HG03432 (cell line): ENCODE data around the gene SFXN2.
A peak's percentile ranks its signal among the peaks of the same experiment; 100 is the strongest.
"Not testable (repeated sequence)": the region's sequence is repeated elsewhere in the genome, so short reads cannot be mapped to it uniquely, and the experiment has no call there.

Experiments used
- ATAC-seq: cut with Tn5 transposase; IDR thresholded peaks from one replicate; pipeline ENCODE4 v1.9.1; 2021; ENCODE audit warnings: mild to moderate bottlenecking, moderate library complexity; ENCODE audit not compliant: unreplicated experiment

SFXN2 gene

DNA sequence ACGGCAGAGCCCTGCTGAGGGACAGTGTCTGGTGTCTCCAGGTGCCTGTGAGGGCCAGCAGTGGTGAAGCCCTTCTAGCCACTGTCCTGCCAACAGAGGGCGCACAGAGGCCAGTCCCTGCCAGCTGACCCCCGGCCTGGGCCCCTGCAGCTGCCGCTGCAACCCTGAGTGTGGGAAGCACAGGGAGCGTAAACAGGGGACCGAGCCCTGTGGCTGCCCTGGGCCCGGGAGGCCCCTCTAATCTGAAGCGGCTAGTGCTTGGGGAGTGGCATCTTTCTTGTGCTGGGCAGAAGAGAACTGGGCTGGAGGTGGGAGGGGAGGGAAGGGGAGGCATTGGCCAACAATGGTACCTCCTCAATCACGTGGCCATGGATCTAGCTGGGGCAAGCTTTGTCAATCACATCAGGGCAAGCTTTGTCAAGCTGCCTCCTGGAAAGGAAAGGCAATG, 35.6 kb upstream of the SFXN2 start:
- no peak for ATAC-seq

DNA sequence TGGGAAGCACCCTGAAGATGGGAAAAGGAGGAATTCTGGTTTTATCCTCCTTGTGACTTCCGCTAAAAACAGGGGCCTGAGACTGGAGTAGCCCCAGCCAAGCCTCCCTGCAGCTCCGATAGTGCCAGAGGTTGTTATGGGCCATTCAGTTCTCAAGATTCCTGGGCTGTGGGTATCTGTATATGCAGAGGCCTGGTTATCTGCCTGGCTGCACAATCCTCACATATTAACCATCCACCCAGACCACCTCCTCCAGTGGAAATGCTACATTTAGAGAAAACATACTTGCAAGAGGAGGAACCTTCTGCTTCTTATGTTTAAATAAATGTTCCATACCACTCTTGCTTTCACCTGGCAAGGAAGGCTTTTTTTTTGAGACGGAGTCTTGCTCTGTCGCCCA, 34.8 kb upstream of the SFXN2 start:
- no peak for ATAC-seq

DNA sequence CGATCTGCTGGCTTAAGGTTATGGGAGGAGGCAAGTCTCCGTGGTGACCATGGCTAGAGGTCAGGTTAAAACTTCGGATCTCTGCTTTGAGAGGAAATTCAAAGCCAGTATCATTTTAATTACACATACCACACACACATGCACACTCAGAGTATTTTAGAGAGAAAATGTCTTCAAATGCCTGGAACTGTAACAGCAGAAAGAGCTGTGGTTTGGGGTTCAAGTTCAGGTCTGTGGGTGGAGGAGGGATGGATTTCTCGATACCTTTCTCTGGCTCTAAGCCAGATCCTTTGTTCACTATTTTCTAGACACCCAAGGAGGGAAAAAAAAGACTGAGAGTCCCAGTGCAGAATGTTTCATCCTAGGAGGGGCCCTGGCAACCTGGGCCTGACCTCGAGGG, 32.7 kb upstream of the SFXN2 start:
- no peak for ATAC-seq

DNA sequence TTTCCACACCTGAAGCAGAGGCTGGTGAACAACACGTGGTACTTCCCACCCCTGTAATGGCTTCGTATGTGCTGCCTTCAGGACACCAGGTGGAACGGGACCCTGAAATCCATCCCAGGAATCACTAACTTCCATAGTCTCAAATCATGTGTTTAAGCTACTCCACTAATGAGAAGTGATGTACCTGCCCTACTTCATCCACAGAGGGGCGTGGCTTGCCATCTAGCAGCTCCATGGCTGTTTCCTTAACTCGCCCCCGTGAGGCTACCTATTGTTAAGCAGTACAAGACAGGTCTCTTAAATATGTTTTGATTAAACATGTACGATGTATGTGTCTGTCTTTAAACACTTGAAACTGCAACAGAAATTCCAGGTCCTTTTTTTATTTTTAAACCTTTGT, 32.0 kb upstream of the SFXN2 start:
- ATAC-seq = no peak

DNA sequence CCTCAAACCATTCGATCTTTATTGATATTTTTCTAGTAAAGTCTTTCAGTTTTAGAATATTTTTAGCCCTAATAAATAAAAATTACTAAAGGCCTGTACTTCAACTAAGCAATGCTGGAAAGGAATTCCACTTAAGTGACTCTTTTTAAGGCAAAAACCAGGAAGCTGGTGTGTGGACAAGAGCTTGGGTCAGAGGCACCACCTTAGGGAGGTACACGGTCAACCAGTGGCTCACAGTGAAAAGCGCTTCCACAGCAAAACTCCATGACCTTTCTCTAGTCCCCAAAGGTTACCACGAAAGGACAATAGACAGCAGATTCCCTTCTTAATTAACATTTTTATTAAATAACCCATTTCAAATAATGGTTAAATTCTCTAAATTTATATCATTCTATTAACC, 31.5 kb upstream of the SFXN2 start:
- ATAC-seq = no peak

DNA sequence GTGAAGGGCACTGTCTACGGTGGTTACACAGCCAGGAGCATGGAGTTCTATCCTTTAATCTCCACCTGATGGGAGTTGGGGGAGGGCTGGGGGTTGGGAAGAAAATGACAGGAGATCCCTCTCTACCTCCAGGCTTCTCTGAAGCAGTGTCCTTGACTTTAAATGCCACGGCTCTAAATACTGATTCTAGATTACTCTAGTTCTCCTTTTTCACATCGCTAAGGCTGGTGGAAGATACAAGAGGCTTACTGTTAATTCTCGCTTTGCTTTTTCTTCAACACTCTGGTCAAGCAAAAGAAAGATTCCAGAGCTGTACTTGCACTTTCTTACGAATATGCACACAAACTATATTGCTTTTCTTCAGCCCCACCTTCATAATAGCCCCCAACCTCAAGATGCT, 30.7 kb upstream of the SFXN2 start:
- no peak for ATAC-seq

DNA sequence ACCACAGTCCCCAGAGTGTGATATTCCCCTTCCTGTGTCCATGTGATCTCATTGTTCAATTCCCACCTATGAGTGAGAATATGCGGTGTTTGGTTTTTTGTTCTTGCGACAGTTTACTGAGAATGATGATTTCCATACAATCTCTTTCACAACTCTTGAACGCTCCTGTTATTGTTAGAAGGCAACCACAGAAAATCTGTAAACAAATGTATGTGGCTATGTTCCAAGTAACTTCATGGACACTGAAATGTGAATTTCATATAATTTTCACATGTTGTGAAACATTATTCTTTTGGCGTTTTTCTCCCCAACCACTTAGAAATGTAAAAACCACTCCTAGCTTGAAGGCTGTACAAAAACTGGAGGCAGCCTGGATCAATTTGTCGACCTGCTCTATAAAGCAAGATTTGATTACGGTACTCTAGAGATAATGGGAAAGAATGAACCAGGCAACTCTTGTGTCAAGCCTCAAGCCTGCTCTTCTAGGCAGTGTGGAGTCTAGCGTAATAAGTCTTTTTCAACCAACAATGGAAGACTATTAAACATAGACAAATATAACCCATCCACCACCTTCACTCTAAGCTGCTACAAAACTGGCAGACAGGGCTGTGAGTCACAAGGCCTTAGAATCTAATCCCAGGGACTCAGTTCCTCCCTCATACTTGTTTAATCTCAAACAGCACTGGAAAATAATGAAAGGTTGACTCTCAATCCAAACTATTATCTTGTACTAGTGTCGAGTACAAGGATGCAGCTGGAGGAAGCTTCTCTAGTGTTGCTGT, 23.0 kb upstream of the SFXN2 start:
- no peak for ATAC-seq

DNA sequence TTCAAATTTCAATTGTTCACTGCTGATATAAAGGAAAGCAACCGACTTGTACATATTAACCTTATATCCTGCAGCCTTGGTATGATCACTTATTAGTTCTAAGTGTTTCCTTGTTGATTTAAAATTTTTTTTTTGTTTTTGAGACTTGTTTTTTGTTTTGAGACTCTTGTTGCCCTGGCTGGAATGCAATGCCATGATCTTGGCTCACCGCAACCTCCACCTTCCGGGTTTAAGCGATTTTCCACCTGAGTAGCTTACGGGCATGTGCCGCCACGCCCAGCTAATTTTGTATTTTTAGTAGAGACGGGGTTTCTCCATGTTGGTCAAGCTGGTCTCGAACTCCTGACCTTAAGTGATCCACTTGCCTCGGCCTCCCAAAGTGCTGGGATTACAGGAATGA, 19.0 kb upstream of the SFXN2 start:
- ATAC-seq = not testable (repeated sequence)

DNA sequence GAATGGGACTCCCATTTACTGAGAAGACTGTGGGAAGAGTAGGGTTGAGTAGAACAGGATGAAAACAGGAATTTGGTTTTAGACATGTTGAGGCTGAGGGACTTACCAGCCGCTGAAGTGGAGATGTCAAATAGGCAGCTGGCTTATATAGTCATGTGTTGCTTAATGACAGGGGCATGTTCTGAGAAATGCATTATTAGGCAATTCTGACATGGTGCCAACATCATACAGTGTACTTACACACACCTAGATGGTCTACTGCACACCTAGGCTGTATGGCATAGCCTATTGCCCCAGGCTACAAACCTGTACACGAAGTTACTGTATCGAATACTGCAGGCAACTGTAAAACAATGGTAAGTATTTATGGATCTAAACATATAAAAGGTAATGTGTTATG, 17.7 kb upstream of the SFXN2 start:
- ATAC-seq = no peak

DNA sequence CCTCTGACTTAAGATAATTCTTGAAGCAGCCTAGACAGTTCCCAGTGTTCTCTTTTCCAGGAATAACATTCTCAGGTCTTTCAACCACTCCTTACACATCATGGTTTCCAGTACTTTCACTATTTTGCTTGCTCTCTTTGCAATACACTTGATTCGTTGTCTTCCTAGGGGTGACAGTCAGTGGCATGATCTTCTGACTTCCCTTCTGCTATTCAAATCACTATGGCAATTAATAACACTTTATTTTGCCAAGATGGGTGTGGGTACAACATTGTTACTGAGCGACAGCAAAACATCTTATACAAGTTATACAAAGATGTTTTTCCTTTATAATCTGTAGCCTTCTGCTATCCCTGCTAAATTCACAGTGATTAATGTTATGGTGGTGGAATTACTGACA, 15.5 kb upstream of the SFXN2 start:
- no peak for ATAC-seq

DNA sequence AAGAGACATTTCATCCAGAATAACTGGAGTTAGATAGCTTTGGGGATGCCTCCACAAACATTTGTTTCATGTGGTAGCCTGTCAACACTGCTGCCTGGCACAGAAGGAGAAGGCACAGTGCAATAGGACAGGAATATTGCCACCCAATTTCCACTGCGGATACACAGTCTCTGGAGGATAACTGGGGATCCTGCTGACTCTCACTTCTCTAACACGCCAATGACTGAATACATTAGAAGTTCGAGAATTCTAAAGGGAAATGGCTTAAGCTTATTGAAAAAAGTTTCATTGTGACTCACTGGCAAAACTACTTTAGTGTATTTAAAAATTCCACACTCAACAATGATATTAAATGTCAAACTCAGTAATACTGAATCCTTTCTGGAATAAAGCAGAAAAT, 13.2 kb upstream of the SFXN2 start:
- no peak for ATAC-seq

DNA sequence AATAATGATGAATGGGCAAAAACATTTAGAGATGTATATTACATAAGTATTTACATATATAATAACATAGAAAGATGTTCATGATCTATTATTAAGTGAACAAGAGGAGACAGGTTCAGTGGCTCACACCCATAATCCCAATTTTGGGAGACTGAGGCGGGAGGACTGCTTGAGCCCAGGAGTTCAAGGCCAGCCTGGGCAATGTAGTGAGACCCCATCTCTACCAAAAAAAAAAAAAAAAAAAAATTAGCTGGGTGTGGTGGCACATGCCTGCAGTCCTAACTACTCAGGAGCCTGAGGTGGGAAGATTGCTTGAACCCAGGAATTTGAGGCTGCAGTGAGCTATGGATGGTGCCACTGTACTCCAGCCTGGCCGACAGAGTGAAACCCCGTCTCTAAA, 12.6 kb upstream of the SFXN2 start:
- no peak for ATAC-seq

DNA sequence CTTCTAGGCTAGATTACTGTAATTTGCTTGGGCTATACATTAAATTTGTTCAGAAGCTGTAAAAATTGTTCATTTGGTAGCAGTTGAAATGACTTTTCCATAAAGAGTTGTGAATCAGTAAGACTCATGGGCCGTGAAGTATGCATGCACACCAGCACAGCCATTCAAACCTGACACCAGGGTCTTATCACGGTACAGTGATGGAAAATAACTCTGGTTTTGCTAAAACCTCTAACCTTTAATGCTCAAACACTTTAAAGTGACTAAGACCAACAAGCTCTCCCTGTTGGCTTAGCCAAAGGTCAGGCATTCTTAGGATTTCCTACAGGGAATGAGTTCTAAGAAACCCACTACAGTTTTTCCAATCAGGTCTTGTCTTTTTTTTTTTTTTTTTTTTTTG, 11.7 kb upstream of the SFXN2 start:
- no peak for ATAC-seq

DNA sequence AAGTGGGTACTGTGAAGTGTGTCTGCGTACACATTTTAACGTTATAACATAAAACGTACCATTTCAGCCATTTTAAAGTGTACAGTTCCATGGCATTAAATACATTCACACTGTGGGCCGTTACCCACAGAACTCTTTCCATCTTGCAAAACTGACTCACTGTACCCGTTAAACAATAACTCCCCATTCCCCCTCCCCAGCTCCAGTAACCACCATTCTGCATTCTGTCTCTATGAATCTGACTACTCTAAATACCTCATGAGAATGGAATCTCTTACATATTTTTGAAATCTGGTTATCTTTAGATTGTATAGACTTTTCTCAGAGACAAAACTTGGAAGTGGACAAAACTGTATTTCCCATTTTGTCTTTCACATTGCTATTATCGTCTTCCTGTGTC, 9.5 kb upstream of the SFXN2 start:
- no peak for ATAC-seq

DNA sequence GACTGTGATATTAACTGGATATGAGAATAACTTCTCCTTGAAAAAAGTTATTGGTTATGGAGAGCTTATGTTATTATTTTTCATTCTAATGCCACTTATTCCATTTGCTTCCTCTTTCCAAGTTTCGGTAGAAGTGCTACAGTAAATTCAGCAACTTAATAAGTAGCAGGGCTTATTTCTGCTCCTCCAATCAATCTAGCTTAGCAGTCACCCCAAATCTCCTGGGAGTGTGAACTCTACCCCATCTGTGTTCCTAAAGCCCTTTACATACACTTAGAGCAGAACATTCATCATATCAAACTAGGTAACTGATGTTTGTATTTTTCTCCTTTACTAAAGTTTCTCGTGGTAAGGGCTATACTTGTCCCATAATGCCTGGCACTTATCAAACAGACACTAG, 8.9 kb upstream of the SFXN2 start:
- ATAC-seq = no peak

DNA sequence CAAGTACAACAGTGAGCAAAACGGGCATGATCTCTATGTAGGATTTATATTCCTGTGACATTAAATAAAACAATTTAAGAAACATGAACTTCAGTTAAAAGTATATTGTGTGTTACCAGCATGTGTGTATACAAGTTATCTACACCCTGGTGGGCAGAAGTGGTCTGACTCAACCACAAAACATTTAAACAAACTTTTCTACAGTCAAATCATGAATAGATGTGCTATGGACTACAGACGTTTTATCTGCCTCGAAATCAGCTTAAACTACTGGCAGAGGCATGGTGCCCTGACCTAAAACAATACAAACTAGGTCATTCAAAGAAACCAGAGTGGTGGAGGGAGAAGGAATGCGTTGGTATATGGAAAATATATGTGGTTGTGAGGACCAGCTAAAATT, 3.8 kb upstream of the SFXN2 start:
- no peak for ATAC-seq

DNA sequence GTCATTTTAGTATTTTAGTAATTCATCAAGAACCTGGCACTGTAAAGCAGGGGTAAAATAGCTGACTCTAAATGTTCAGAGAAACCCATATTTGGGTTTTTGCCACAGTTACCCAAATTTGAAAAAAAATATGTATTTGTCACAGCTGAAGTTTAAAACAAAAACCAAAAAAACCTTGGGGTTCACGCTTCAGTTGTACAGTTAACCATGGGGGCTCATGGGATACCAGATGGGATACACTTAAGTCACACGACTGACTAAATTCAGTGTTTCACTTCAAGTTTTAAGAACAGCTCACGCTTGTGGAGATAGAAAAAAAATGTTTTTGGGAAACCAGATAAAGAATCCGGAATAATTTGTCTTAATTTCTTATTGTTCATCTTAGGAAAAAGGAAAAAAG, 2.3 kb upstream of the SFXN2 start:
- no peak for ATAC-seq

DNA sequence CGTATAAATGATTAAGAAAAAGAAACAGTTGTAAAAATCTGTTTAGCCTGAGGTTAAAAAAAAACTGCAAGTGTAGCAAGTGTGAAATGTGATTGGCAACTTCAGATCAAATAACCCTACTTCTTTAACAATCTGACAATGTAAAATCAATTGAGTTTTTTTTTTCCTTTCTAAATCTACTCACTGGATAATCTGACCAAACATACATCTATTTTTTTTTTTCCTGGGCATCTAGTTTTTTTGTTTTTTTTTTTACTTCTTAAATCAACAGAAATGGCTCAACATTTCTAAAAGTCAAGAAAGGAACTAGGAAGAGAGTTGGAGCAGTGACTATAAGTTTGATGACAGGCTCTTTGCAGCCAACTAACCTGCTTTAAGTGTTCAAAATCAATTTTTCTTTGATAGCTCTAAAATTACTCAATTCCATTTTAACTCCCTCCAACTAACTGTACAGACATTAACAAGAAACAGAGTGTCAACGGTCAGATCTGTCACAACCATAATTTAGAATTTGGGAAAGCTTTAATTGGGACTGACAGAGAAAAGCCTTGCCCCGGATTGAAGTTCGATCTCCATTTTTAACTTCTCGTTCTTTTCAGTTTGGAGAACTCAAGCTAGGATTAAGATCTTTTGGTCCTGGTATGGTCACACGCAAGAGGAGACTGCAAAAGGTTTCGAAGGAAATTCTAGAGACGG, 1.4 kb upstream of the SFXN2 start:
- ATAC-seq = no peak

DNA sequence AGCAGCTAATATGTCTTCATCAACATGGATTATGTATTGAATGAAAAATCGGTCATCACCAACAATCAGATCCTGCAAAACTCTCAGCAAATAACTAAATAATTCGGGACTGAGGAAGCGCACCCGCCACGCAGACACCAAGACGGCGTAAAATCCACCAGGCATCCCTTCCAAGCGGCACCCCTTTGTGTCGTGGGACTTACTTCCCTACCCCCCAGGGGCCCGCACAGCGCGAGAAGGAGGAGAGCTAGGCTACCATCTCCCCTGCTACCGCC, 960 bp upstream of the SFXN2 start:
- no peak for ATAC-seq

DNA sequence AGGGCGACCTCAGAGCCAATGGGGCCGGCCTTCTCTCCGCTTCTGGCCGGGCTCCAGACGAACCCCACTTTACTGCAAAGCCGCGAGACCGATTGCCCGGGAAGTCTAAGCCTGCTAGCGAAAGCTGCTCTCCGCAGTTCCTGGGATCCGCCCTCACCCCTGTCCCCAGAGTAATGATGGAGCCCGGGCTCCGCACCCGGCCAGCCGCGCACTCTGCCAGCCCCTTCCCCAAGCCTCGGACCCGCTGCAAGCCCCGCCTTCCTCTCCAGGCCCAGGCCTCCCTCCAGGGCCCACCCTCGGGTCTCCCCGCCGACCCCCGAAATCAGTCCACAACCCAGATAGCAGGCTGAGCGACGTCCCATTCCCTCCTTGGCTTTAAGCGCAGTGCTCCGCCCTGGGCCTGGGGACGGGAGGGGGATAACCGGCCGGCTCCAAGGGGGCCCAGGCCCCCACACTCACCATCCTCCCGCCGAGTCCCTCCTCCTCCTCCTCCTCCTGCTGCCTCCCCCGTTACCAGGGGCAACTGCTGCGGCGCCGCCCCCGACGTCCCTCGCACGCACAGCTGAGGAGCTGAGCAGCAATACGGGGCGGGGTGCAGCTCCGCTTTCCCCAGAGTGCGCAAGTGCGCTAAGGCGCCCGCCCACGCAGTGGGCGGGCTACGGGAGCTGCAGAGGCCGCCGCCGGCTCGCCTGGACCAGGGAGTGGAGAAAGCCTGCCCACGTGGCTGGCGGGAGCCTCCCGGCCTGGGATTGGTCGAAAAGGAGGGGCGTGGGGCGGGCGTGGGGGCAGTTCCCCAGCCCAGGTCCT, 419 bp upstream of the SFXN2 start, which contains the start of gene ARL3:
ARL3 (minus strand) TSS at position 584 of the 807 bp plus-strand sequence; CDS start at position 462, 122 bp downstream.
- peak; percentile 86 for ATAC-seq

DNA sequence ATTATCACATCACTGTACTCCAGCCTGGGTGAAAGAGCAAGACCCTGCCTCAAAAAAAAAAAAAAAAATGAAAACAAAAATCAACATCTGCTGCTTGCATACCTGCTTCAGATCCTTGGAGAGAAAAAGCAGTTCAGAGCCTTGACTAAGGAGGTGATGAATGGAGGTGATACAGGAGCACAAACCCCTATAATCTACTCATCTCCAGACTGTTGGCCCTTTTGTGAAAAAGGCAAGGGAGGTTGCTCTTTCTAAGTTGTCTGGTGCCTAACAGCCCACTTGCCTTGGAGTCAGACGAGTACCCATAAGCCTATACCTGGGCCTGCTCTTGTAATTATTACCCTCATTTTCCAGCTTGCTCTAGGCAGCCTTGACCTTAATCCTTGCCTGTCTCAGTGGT, 1.4 kb downstream of the SFXN2 start:
- no peak for ATAC-seq
